Spleen (tissue), 7 donors: ENCODE data around the gene FADS2.

Experiments
- POLR2A ChIP-seq, 3 donors: fragments of 450-650 bp; IDR thresholded peaks; one replicate each; pipeline ENCODE4 v1.5.1; 2017; ENCODE audit warnings: antibody characterized with exemption in 3 of 3, mild to moderate bottlenecking in 1 of 3
- TF ChIP-seq, protein P1 (sequence below), 11 experiments: fragments of 200-600 bp in 7 of 11; fragments of 450-650 bp in 4 of 11; sonication (generic) in 4 of 11; IDR thresholded peaks in 8 of 11; conservative IDR thresholded peaks in 3 of 11; 1 replicate in 7 of 11; 2 replicates in 4 of 11; pipeline versions ENCODE4 v1.4.0 to v1.8.0; 2016 to 2021; ENCODE audit warnings: antibody characterized with exemption in 11 of 11, inconsistent platforms in 4 of 11, mild to moderate bottlenecking in 1 of 11
- donor health status: DM: no; HTN: no; CAD: no; lungs with moderate emphysema.
- donor health status: DM: no; HTN: no; CAD: no.
- donor health status: DM: no; HTN: no; CAD: no.

DNA sequence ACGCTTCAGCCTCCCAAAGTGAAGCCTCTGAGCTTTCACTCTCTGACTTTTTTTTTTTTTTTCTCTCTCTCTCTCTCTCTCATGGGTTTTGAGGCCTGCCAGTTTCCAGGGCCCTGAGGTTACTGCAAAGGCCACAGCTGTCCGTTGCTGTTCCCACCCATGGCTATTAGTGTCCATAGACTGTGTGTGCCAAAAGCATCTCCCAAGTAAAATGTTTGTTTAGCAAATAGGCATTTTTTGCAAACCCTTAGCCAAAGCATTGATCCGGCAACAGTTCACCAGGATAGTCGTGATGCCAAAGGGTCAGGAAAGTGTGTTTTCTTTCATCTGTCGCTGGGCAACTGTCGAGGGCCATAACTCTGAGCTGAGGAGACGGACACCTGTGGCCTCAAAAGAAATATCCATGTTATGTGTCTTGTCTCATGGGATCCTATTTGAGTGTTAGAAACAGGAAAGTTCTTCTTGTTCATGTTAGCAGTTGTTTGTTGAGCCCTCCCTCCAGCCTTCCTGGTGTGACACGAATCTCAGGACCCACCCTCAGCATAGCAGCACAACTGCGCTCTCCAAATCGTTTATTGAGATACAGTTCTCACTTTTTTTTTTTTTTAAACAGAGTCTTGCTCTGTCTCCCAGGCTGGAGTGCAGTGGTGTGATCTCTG, 18.4 kb downstream of the FADS2 start:
- no peak for TF ChIP-seq POLR2A (IDR thresholded peaks at IDR 0.05)
- TF ChIP-seq, protein P1, sequence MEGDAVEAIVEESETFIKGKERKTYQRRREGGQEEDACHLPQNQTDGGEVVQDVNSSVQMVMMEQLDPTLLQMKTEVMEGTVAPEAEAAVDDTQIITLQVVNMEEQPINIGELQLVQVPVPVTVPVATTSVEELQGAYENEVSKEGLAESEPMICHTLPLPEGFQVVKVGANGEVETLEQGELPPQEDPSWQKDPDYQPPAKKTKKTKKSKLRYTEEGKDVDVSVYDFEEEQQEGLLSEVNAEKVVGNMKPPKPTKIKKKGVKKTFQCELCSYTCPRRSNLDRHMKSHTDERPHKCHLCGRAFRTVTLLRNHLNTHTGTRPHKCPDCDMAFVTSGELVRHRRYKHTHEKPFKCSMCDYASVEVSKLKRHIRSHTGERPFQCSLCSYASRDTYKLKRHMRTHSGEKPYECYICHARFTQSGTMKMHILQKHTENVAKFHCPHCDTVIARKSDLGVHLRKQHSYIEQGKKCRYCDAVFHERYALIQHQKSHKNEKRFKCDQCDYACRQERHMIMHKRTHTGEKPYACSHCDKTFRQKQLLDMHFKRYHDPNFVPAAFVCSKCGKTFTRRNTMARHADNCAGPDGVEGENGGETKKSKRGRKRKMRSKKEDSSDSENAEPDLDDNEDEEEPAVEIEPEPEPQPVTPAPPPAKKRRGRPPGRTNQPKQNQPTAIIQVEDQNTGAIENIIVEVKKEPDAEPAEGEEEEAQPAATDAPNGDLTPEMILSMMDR (IDR thresholded peaks at IDR 0.05 in 8 of 11, conservative IDR thresholded peaks at IDR 0.05 in 3 of 11): no peak
